Mesenchymal stem cell (in vitro differentiated cells and primary cell): ENCODE results near the gene CDRT4.
A peak's percentile ranks its signal among the peaks of the same experiment; 100 is the strongest.
"Not testable (repeated sequence)": the region's sequence is repeated elsewhere in the genome, so short reads cannot be mapped to it uniquely, and the experiment has no call there.

Experiments used
- DNase-seq: peaks from one replicate; pipeline ENCODE4 v3.0.0-alpha.2; 2013
- H2AFZ ChIP-seq: one replicate; pipeline ENCODE4 v1.6.1; 2013; ENCODE audit warnings: low read depth, mild to moderate bottlenecking, control low read depth, inconsistent platforms, low read length, moderate library complexity
- H2AK5ac ChIP-seq: 2 replicates; pipeline ENCODE4 v1.6.1; 2013; ENCODE audit warnings: low read length, moderate library complexity, mild to moderate bottlenecking, inconsistent platforms; ENCODE audit not compliant: severe bottlenecking
- H2BK120ac ChIP-seq: one replicate; pipeline ENCODE4 v1.6.1; 2013; ENCODE audit warnings: low read depth, mild to moderate bottlenecking, inconsistent platforms, low read length, moderate library complexity
- H2BK12ac ChIP-seq, 2 experiments: one replicate each; pipeline ENCODE4 v1.6.1; 2013; ENCODE audit warnings: inconsistent platforms in 2 of 2, low read length in 2 of 2, mild to moderate bottlenecking in 2 of 2, moderate library complexity in 2 of 2, control low read depth in 1 of 2
- H2BK15ac ChIP-seq: one replicate; pipeline ENCODE4 v1.6.1; 2013; ENCODE audit warnings: mild to moderate bottlenecking, low read depth, inconsistent platforms; ENCODE audit not compliant: poor library complexity, severe bottlenecking
- H2BK5ac ChIP-seq: 2 replicates; pipeline ENCODE4 v1.6.1; 2013; ENCODE audit warnings: low read depth, mild to moderate bottlenecking, low read length, control low read depth, inconsistent platforms; ENCODE audit not compliant: poor library complexity, severe bottlenecking
- H3K14ac ChIP-seq, 2 experiments: one replicate each; pipeline ENCODE4 v1.6.1; 2013; ENCODE audit warnings: inconsistent platforms in 2 of 2, low read length in 2 of 2, control low read depth in 1 of 2, mild to moderate bottlenecking in 1 of 2, moderate library complexity in 1 of 2
- H3K18ac ChIP-seq, 2 experiments: one replicate each; pipeline ENCODE4 v1.6.1; 2013; ENCODE audit warnings: inconsistent platforms in 2 of 2, low read length in 2 of 2, control low read depth in 1 of 2, low read depth in 1 of 2, mild to moderate bottlenecking in 1 of 2
- H3K23ac ChIP-seq, 2 experiments: one replicate each; pipeline ENCODE4 v1.6.1; 2013; ENCODE audit warnings: inconsistent platforms in 2 of 2, low read length in 2 of 2, mild to moderate bottlenecking in 2 of 2, moderate library complexity in 2 of 2, control low read depth in 1 of 2
- H3K27ac ChIP-seq: 2 replicates; pipeline ENCODE4 v1.5.1; 2013; ENCODE audit warnings: mild to moderate bottlenecking, moderate library complexity, low read length, control low read depth, inconsistent platforms; ENCODE audit not compliant: poor library complexity, severe bottlenecking
- H3K27me3 ChIP-seq, 2 experiments: 2 replicates each; pipeline versions ENCODE4 v1.6.1 to v1.7.0; 2013; ENCODE audit warnings: low read length in 2 of 2, mild to moderate bottlenecking in 2 of 2, moderate library complexity in 2 of 2, control low read depth in 1 of 2, inconsistent platforms in 1 of 2; ENCODE audit not compliant: control insufficient read depth in 1 of 2, insufficient read depth in 1 of 2
- H3K36me3 ChIP-seq, 2 experiments: 2 replicates each; pipeline versions ENCODE4 v1.6.1 to v1.7.0; 2013; ENCODE audit warnings: low read length in 2 of 2, control low read depth in 1 of 2, inconsistent platforms in 1 of 2, low read depth in 1 of 2, mild to moderate bottlenecking in 1 of 2; ENCODE audit not compliant: insufficient read depth in 2 of 2, control insufficient read depth in 1 of 2
- H3K4ac ChIP-seq, 2 experiments: one replicate each; pipeline ENCODE4 v1.6.1; 2013; ENCODE audit warnings: inconsistent platforms in 2 of 2, low read length in 2 of 2, mild to moderate bottlenecking in 2 of 2, moderate library complexity in 2 of 2, control low read depth in 1 of 2, low read depth in 1 of 2
- H3K4me1 ChIP-seq: 2 replicates; pipeline ENCODE4 v1.6.1; 2013; ENCODE audit warnings: low read depth, low read length, control low read depth; ENCODE audit not compliant: control insufficient read depth, insufficient read depth
- H3K4me2 ChIP-seq: 2 replicates; pipeline ENCODE4 v1.6.1; 2013; ENCODE audit warnings: low read length, mild to moderate bottlenecking, inconsistent platforms; ENCODE audit not compliant: poor library complexity, severe bottlenecking
- H3K4me3 ChIP-seq, 2 experiments: 2 replicates each; pipeline versions ENCODE4 v1.5.1 to v1.7.0; 2013; ENCODE audit warnings: low read length in 2 of 2, mild to moderate bottlenecking in 2 of 2, control low read depth in 1 of 2, low read depth in 1 of 2; ENCODE audit not compliant: insufficient read depth in 1 of 2
- H3K79me1 ChIP-seq: replicated peaks from 2 replicates; pipeline ENCODE4 v1.6.1; 2013; ENCODE audit warnings: mild to moderate bottlenecking, control low read depth, low read length, inconsistent platforms; ENCODE audit not compliant: poor library complexity, severe bottlenecking
- H3K9ac ChIP-seq: 2 replicates; pipeline ENCODE4 v1.7.0; 2013; ENCODE audit warnings: mild to moderate bottlenecking, low read length, moderate library complexity
- H3K9me3 ChIP-seq: 2 replicates; pipeline ENCODE4 v1.7.0; 2013; ENCODE audit warnings: mild to moderate bottlenecking, low read length; ENCODE audit not compliant: control insufficient read depth
- H4K8ac ChIP-seq: one replicate; pipeline ENCODE4 v1.6.1; 2013; ENCODE audit warnings: inconsistent platforms, mild to moderate bottlenecking, low read length, moderate library complexity
- H4K91ac ChIP-seq: one replicate; pipeline ENCODE4 v1.6.1; 2013; ENCODE audit warnings: mild to moderate bottlenecking, low read length, inconsistent platforms
- WGBS: methylation state at CpG from one replicate; pipeline ENCODE4 v1.1.7; 2013; ENCODE audit warnings: mixed read lengths; 5-methylcytosine and 5-hydroxymethylcytosine counted together

Gene CDRT4

DNA sequence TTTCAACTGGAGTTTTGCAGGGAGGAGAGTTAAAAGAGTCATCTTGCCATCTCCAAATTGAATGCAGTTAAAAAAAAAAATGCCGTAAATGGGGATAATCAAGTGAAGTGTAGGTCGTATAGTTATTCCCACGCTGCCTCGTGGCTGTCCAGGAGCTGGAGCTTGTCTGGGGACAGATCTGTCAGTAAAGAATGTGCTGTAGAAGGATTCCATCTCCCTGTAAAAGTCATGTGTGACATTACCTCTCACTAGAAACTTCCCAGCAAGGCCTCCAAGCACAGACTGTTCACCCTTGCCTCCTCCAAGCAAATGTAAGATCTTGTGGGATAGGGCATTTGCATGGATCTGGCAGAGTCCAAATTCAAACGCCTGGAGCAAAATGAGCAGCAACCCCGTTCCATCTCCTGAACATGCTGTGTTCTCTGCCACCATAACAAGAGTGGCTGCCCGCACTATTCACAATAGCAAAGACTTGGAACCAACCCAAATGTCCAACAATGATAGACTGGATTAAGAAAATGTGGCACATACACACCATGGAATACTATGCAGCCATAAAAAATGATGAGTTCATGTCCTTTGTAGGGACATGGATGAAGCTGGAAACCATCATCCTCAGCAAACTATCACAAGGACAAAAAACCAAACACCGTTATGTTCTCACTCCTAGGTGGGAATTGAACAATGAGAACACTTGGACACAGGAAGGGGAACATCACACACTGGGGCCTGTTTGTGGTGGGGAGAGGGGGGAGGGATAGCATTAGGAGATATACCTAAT, 28.0 kb downstream of the CDRT4 start:
- H2BK5ac ChIP-seq, H3K4me3 ChIP-seq, H3K18ac ChIP-seq, H3K23ac ChIP-seq, H3K9me3 ChIP-seq, H2BK12ac ChIP-seq, H3K4me1 ChIP-seq, H4K91ac ChIP-seq, H2AK5ac ChIP-seq, H2AFZ ChIP-seq, H3K27ac ChIP-seq, H2BK15ac ChIP-seq, H3K27me3 ChIP-seq, H3K9ac ChIP-seq, H3K4me2 ChIP-seq, H3K79me1 ChIP-seq, H2BK120ac ChIP-seq, H3K14ac ChIP-seq, H3K4ac ChIP-seq, H4K8ac ChIP-seq: not testable (repeated sequence)
- WGBS, result 45% methylated on average over 7 of the region's 8 CpGs
- peaks cover 0 to 13% of the 10 kb centered on the region in 2 experiments for H3K36me3 ChIP-seq
- DNase-seq, result peak; percentile 14

DNA sequence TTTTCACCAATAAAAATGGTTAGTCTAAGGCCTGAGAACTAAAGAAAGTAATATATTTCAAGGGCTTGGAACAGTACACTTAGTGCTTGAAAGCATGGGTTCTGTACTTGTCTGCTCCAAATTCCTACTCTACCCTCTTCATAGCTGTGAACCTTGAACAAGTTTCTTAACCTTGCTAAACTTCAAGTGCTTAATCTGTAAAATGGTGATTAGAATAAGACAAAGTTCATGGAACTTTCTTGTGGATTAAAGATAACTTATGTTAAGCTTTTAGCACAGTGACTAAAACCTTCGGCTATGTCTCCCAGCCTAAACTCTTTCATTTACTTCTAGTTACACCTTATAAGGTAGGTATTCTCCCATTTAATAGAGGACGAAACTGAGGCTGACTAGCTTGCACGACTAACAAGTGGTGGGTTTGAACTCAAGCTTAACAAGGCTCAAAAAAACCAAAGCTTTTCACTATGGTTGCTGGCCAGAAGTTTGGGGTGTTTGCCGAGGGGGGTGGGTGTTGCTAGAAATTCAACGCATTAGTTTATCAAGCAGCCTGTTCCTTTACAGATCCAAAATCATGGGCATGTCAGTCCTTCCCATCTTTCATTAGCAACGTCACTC, 28.8 kb downstream of the CDRT4 start:
- no peak overlapping the region for H3K9ac ChIP-seq
- no peak overlapping the region for H3K18ac ChIP-seq
- H3K9me3 ChIP-seq, result no peaks in the 10 kb centered on the region
- no peak overlapping the region for H3K4me2 ChIP-seq
- peaks cover 0 to 13% of the 10 kb centered on the region in 2 experiments for H3K36me3 ChIP-seq
- 87% methylated on average over 5 of the region's 6 CpGs for WGBS
- no peak overlapping the region for H2AK5ac ChIP-seq
- no peak overlapping the region for H4K91ac ChIP-seq
- no peak overlapping the region for H3K14ac ChIP-seq
- no peaks in the 10 kb centered on the region for H3K27me3 ChIP-seq
- no peak overlapping the region for H3K4ac ChIP-seq
- no peak overlapping the region for H2BK12ac ChIP-seq
- no peak for DNase-seq
- peaks cover 12% of the 10 kb centered on the region for H3K4me1 ChIP-seq
- H3K4me3 ChIP-seq, result no peak overlapping the region
- peaks cover 4% of the 10 kb centered on the region for H3K79me1 ChIP-seq
- H2BK120ac ChIP-seq, result no peak overlapping the region
- H2AFZ ChIP-seq, result no peak overlapping the region
- no peak overlapping the region for H3K27ac ChIP-seq
- no peak overlapping the region for H2BK5ac ChIP-seq
- H2BK15ac ChIP-seq, result no peak overlapping the region
- no peak overlapping the region for H4K8ac ChIP-seq
- H3K23ac ChIP-seq, result no peak overlapping the region

DNA sequence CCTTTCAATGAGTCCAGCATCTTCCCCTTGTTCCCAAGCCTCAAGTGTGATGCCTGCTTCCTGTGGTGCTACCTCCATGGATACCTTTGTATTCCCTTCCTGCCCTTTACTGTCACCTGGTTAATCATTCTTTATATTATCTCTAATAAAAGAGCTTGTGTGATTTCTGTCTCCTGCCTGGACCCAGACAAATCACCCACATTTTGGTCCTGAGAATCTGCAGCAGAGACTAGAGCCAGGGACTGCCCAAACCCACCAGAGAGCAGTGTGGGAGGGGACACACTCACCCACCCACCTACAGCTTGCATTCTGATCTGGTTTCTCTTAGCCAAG, 30.2 kb downstream of the CDRT4 start:
- Histone ChIP-seq H2AFZ (no peak overlapping the region), H3K27ac (no peak overlapping the region), H2BK12ac (no peak overlapping the region), H3K9me3 (no peaks in the 10 kb centered on the region), H3K79me1 (peaks cover 4% of the 10 kb centered on the region), H3K9ac (no peak overlapping the region), H3K14ac (no peak overlapping the region), H3K4me3 (no peak overlapping the region), H4K8ac (peak overlapping the region; percentile 3), H3K4me2 (no peak overlapping the region), H4K91ac (no peak overlapping the region), H3K18ac (no peak overlapping the region), H2BK5ac (no peak overlapping the region), H3K36me3 (peaks cover 0 to 13% of the 10 kb centered on the region in 2 experiments), H3K4ac (no peak overlapping the region), H2BK120ac (no peak overlapping the region), H3K27me3 (no peaks in the 10 kb centered on the region), H3K23ac (no peak overlapping the region), H2BK15ac (no peak overlapping the region), H3K4me1 (peaks cover 12% of the 10 kb centered on the region), H2AK5ac (no peak overlapping the region)
- no peak for DNase-seq

DNA sequence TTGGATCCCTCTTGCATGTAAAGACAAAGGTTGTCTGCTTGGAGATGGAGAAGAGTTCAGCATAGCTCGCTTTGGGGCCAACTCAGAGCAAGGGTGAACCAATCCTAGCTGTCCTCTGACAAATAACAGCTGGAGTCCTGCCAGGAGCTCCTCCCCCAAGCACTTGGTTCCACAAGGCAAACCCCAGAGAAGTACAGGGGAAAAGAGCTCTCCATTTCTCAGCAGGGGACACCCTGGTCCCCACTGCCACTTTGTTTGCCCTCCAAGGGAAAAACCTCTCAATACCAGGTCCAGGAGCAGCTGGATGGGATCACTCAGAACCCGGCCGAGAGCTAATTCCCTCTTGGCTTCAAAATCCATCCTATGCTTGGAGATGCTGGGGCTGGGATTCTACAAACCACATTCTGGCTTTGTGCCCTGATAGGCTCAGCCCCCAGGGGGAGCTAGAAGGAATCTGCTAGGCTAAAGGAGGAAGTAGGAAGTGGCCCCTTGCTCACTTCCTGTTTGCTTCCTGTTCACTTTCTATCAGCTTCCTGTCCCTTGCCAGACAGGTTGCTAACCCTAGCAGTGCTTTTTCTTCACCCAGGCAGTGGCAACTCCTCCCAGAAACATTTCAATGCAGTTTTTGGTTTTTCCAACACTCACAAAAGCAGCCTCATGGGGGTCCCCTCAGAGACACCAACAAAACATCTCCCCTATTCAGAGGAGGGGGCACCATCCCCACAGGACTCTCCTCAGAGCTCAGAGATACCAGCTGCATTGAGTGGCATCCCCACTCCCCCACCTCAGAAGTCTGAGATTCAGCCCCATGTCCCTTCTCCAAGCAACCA, 30.7 kb downstream of the CDRT4 start:
- WGBS, result 97% methylated on average over 3 of the region's 3 CpGs
- Histone ChIP-seq H3K4ac (no peak overlapping the region), H3K36me3 (peaks cover 0 to 13% of the 10 kb centered on the region in 2 experiments), H2BK5ac (no peak overlapping the region), H3K4me1 (peaks cover 12% of the 10 kb centered on the region), H3K27me3 (no peaks in the 10 kb centered on the region), H2AK5ac (peak overlapping the region; percentile 55), H3K23ac (no peak overlapping the region), H3K9me3 (no peaks in the 10 kb centered on the region), H2BK12ac (no peak overlapping the region), H3K18ac (peak overlapping the region in 1 of 2 experiments; percentile 24), H3K4me3 (no peak overlapping the region), H2BK120ac (no peak overlapping the region), H2BK15ac (no peak overlapping the region), H3K27ac (no peak overlapping the region), H4K91ac (no peak overlapping the region), H3K79me1 (peaks cover 4% of the 10 kb centered on the region), H4K8ac (peak overlapping the region; percentile 66), H3K9ac (no peak overlapping the region), H2AFZ (no peak overlapping the region), H3K14ac (no peak overlapping the region), H3K4me2 (no peak overlapping the region)
- peak; percentile 23 for DNase-seq
